Measurements from ENCODE around the gene TCIRG1.
"Not testable (repeated sequence)": the region's sequence is repeated elsewhere in the genome, so short reads cannot be mapped to it uniquely, and the experiment has no call there.

The TCIRG1 gene, protein sequence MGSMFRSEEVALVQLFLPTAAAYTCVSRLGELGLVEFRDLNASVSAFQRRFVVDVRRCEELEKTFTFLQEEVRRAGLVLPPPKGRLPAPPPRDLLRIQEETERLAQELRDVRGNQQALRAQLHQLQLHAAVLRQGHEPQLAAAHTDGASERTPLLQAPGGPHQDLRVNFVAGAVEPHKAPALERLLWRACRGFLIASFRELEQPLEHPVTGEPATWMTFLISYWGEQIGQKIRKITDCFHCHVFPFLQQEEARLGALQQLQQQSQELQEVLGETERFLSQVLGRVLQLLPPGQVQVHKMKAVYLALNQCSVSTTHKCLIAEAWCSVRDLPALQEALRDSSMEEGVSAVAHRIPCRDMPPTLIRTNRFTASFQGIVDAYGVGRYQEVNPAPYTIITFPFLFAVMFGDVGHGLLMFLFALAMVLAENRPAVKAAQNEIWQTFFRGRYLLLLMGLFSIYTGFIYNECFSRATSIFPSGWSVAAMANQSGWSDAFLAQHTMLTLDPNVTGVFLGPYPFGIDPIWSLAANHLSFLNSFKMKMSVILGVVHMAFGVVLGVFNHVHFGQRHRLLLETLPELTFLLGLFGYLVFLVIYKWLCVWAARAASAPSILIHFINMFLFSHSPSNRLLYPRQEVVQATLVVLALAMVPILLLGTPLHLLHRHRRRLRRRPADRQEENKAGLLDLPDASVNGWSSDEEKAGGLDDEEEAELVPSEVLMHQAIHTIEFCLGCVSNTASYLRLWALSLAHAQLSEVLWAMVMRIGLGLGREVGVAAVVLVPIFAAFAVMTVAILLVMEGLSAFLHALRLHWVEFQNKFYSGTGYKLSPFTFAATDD

DNA sequence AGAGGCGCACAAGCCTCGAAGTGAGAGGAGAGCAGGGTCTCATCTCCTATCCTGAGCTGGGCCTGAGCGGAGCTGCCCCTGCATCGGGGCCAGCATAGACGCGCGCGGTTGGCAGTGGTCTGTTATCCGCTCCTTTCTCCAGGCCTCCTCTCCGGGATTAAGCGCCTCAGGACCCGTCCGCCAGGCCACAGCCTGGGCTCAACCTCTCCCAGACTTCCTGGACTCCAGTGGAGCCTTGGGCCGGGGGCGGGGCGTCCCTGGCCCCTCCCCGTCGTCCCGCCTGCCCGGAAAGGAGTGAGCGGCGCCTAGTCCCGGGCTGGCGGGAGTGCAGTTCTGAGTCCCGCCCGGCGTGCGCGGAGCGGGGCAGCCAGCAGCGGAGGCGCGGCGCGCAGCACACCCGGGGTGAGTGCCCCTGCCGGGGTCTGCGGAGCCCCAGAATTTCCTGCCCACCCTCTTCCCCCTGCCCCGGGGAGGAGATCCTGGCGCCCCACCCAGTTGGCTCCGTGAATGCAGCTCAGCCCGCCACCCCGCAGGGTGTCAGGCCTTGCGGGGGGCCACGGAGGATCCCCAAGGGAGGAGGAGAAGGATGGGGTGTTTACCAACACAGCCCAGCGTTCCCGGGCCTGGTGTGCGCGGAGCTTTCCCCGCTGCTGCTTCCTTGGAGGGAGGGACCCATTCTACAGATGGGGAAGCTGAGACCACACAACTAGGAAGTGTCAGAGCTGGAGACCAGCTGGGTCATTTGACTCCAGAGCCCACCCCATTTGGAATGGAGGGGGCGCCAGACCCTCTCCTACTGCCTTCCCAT lies at the start of gene TCIRG1:
Gene TCIRG1 (plus strand): TSS at position 308 of the 808 bp plus-strand sequence. CDS start 2,247 bp downstream, outside the sequence.
- DNase-seq (ENCODE audit: low spot score), result peak; percentile 65

DNA sequence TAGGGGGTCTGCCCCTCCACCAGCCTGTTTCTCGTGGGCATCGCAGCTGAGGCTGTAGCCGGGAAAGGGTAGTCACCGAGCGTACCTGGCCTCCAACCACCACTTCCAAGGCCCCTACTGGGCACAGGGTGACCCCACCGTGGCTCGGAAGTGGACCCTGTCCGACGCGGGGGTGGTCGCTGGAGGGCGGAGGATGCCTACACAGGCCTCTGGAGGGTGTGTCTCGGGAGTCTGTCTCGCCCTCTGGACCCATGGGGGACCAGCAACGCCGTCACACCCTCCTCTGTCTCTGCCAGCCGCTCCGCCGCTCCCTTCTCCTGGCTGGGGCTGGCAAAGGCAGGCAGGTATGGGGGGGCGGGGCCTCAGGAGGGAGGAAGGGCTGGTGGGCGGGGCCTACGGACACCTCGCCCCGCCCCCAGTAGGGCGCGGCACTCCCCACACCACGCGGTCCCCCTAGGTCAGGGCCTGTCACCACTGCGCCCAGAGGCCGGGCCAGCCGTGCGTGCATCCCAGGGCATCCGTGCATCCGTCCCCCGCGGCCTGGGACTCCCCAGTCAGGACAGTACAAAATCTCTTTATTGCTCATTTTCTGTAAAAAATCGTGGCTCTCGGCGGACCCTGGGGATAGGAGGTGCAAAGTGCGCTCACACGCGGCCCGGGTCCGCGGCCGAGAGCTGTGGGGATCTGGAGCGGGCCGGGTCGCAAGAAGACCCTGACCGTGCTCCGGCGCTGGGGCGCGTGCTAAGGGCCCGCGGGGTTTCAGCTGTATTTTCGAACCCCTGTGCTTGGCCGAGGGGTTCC lies 48.1 kb upstream of the TCIRG1 start:
- DNase-seq (ENCODE audit: low spot score), result not testable (repeated sequence)

DNA sequence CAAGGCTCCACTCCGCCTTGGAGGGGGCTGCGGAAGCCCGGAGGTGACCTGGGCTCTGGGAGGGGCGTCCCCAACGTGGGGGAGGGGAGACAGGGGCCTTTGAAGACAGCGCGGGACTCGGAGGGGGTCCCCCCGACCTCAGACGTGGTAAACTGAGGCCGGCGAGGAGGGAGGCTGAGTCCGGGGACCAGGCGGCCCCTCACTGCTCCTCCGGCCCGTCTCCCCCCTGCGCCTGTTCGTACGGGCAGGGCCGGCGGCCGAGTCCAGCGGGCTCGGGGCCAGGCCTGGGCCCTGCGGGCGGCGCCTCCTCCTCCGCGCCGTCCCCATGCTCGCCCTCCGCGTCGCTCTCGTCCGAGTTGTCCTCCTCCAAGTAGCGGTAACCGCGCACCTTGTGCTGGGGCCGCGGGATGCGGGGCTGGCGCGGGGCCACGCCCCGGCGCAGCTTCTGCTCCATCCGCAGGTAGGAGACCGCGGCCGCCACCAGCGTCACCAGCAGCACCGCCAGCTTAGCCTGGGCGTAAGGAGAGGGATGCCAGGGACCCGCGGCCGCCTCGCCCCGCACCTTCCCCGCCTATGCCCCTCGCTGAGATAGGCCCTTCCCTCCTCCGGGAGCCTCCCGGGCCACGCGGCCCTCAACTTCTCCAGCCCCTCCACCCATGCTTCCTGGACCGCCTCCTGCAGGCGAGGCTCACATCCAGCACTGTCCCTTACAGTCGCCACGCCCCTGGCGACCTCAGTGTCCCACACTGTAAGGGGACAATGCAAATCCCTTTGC lies 47.3 kb upstream of the TCIRG1 start:
- DNase-seq (ENCODE audit: low spot score), result not testable (repeated sequence)

DNA sequence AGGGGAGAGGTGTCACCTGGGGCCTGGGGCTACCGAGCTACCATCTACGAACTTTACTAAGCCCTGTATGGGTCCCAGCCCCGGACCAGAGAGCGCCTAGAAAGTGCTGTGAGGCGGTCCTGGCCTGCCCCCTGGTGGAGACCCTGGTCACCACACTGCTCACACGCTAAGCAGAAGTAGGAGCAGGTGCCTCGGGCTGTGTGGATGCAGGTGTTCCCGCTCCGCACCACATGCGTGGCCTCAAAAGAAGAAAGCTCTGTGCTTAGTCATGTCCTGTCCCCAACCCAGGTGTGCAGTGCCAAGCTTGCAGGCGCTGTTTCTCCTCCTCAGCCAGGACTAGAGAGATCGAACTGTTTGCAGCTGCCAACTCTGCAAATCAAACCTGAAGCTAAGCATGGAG lies 45.0 kb upstream of the TCIRG1 start:
- DNase-seq (ENCODE audit: low spot score), result peak; percentile 40

DNA sequence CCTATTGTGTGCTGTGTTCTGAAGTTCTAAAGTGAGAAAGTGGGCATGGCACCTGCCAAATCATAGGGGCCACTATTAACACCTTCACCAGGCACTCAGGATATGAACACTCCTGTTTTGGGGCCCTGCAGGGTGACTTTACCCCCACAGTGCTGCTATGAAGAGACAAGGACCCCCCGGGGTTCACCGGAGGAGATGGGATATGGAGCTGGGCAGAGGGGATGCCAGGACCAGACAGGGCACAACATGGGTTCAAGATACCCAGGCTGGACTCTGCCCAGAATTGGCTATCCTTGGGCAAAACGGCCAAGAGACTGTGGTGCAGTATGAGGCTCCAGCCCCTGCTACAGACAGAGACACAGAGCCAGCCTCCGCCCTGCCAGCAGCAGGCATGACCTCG lies 44.4 kb upstream of the TCIRG1 start:
- not testable (repeated sequence) for DNase-seq (ENCODE audit: low spot score)

DNA sequence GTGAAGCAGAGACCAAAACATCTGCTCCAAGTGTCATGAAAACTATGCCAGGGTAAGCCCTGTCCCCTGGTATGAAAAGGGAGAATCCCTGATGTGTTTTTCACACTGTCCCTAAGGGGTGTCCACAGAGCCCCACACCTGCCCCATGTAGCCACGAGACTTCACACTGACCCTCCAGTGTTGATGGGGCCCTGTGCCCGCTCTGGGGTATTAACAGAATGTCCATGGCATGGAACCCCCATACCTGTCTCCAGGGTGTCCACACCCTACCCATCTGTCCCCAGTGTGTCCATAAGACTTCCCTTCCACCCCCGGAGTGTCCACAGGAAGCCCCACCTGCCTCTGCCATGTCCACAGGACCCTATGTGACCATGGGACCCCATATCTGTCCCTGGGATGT lies 43.7 kb upstream of the TCIRG1 start:
- not testable (repeated sequence) for DNase-seq (ENCODE audit: low spot score)

DNA sequence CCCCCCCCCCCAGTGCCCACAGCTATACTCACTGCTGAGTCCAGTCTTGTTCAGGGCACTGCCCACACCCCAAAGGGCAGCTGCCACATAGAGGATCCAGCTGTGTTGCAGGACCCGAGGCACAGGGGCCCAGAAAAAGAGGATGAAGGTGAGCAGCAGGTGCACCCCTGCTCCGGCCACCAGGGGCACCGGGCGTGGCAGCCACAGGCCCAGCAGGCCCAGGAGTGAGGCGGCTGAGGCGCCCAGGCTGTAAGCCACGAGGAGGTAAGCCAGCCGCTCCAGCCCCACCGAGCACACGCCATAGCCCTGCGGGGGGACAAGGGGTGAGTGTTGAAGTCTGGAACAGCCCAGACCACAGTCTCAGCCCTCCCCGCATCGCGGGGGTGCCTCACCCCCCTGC lies 43.2 kb upstream of the TCIRG1 start:
- not testable (repeated sequence) for DNase-seq (ENCODE audit: low spot score)

DNA sequence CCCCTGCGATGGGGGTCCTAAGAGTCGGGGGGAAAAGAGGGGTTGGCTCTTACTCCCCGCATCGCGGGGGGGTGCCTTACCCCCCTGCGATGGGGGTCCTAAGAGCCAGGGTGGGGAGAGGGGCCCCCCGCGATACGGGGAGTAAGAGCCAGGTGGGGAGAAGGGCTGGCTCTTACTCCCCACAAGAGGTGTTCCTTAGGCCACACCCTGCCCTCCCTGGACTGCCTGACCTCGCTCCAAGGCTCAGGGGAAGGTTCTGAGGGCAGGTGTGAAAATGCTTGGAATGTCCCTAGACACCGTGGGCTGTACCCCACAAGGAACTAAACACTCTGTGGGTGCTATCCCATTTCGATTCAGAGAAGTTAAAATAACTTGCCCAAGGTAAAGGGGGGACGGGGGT lies 42.8 kb upstream of the TCIRG1 start:
- DNase-seq (ENCODE audit: low spot score), result no peak

DNA sequence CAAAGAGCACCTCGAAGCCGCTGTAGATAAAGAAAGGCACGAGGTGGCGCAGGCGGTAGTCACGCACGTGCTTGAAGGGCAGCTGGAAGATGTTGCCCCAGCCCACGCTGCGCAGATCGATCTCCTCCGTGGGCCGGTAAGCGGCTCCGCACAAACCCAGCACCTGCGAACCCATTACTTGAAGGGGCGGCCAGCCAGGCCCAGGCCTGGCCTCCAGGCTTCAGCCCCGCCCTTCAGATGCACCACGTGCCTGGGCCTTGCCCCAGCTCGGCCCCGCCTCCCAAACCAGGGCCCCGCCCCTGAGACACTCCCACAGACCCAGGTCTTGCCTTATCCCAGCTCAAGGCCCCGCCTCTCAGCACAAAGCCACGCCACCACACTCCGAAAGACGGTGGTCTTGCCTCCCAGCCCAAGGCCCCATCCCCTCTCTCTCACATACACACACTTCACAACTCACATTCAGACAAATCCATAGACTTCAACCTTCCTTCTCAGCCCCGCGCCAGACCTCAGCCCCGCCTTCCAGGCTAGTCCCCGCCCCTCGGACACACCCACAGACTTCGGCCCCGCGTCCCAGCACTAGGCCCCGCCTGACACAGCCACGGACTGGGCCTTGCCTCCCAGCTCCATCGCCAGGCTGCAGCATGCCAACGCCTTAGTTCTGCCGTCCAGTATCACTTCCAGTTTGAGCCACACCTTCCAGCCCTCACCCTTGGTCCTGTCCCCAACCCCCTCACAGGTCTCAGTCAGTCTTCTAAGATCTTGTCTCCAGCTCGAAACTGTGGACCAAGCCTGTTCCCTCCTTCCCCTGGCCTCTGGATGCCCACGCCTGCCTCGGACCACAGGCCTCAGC lies 42.0 kb upstream of the TCIRG1 start:
- DNase-seq (ENCODE audit: low spot score), result peak; percentile 12

DNA sequence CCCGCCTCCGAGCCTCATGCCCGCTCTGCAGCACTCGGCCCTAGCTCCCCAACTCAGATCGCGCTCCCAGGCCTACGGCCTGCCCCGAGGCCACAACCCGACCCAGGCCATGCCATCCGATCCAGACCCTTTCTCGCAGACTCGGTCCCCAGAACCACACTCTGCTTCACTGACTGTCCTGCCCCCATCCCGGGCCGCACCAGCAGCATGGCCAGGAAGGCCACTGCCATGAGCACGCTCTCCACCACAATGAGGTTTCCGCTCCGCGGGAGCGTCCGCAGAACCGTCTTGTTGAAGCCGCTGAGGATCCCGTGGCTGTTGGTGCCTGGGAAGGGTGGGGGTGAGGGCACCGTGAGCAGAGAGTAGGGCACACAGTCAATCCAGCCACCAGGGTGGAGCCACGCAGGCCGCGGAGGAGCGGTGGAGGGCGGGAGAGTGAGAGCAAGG lies 41.3 kb upstream of the TCIRG1 start:
- DNase-seq (ENCODE audit: low spot score), result no peak

DNA sequence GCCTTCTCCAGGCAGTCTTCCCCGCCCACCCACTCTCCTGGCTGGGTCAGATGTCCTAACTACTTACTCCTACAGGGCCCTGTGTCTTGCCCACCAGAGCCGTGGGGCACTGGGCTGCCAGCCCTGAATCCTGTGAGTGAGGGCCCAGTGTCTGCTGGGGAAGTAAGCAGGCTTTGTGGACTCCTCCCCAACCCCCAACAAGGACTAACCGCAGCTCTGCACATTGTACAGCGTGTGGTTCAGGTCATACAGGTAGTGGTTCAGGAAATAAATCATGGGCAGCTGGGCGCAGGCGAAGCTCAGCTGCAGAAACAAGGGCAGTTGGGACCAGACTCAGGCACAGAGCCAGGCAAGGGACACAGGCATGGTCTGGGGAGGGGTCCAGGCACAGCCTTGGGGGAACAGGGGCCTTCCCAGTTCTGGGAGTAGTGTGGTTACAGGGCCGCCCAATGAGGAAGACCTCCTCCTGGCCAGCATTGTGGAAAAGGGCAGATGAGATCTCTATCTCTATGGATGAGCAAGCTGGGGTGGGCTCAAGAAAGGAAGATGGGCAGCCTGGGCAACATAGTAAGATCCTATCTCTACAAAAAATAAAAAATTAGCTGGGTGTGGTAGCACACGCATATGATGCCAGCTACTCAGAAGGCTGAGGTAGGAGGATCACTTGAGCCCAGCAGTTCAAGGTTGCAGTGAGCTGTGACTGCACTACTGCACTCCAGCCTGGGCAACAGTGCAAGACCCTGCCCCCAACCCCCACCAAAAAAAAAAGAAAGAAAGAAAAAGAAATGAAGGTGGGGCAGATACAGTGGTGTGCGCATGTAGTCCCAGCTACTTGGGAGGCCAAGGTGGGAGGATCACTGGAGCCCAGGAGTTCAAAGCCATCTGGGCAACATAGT lies 40.4 kb upstream of the TCIRG1 start:
- DNase-seq (ENCODE audit: low spot score), result no peak

DNA sequence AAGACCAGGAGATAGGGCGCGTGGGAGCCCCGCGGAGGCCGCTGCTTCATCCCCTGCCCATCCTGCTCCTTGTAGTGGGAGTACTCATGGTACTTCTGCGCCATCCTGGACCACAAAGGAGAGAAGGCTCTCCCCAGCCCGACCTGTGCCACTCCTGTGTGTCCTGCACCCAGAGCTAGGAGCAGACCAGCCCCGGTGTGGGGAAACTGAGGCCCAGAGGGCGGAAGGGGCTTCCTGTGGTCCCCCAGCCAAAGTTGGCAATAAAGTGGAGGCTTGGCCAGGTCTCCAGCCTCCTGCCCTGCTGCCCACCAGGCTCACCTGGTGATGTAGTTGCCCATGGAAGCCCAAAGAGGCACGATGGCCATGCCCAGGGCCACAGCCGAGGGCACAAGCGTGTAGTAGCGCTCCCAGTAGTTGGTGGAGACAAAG lies 39.6 kb upstream of the TCIRG1 start:
- no peak for DNase-seq (ENCODE audit: low spot score)

DNA sequence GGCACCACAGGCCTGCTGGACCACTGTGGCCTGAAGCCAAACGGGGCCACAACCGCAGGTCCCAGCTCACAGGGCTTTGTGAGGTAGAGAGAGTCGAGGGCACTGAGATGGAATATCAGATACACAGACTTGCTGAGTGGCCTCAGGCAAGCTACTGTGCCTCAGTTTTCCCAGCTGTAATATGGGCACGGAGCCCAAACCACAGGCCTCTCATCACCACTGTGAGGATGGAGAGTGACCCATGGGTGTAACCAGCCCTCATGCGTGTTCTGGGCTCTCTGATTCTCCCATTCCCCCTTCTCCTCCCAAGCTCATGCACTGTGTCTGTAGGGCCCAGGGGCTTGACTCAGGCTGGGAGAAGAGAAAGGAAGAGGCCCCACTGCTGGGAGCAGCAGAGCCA lies 39.1 kb upstream of the TCIRG1 start:
- no peak for DNase-seq (ENCODE audit: low spot score)

DNA sequence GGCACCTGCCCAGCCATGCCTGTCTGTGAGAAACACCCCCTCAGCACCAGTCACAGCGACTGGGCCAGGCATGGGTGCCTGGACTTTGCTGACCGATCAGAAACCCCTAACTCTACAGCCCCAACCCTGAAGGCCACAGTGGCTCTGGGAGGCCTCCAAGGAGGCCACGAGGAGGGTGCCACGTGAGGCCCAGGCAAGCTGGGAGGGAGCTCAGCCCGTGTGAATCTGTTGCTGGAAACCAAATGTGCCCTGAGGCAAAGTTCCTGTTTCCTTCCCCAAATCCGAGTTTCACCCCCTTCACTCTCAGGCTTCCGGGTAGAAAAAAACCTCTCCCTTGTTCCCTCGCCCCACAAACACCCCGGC lies 36.3 kb upstream of the TCIRG1 start:
- DNase-seq (ENCODE audit: low spot score), result no peak

DNA sequence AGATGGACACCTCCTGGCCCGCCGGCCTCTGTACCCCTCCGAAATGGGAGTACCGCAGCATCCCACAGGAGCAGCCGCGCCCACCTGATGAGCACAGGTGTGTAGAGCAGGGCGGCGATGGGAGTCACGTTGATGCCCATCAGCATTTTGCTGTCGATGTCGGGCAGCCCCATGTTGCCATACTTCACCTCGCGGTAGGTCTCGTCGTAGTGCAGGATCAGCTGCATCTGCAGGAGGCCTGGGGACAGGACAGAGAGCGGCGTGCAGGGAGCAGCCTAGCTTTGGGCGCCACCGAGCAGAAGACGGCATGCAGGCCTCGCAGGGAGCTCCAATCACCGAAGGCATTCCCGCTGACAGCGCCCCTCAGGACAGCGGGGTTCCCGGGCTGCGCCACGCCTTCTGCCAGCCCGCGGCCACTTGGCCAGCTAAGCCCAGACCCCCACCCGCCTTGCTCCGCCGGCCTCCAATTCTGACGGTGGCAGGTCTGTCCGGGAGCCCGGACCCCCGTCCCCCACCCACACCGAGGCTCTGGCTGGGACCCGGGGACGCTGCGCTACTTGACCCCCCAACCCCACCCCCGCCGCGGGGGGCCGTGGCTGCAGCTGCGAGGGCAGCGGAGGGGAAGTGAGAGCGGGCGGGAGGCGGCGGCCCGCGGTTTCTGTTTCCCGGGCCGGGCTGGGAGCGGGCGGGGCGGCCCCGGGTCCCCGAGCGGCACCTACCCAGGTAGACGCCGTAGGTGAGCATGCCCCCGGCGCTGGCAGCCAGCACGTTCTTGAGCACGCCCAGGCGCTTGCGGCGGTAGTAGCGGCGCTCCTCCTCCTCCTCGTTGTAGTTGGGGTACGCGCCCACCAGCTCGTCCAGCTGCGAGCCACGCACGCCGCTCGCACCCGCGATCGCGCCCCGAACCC lies 35.6 kb upstream of the TCIRG1 start:
- no peak for DNase-seq (ENCODE audit: low spot score)

DNA sequence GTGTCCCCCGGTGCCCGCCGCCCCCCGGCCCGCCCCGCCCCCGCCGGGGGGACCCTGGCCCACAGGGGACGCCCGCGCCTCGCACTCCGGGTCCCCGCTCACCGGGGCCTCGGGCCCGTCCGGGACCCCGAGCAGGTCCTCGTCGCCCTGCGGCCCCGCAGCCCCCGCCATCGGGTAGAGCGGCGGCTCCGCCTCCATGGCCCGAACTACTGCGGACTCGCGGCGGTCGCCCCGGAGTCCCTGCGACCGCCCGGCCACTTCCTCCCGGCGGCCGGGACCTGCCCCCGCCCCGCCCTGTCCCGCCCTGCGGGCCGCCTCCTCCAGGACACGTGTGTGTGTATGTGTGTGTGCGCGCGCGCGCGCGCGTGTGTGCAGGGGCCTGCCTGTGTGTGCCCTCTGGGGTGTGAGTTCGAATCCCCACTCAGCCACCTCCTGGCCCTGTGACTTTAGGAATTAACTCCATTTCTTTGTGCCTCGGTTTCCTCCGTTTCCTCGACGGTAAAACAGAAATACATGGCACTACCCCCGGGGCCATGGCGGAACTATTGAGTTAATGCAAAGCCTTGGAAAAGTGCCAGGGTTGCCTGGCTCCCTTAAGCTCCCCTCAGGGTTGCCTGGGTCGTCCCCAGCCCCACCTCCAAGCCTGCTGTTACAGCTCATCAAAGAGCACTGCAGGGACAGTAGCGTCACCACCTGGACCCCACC lies 34.8 kb upstream of the TCIRG1 start, which contains the start of gene UNC93B1:
Gene UNC93B1 (minus strand): TSS at position 252 of the 705 bp plus-strand sequence. CDS start 54 bp downstream, at position 198.
- DNase-seq (ENCODE audit: low spot score), result peak; percentile 83

Data from activated CD4-positive, alpha-beta T cell treated with anti-CD3 and anti-CD28 coated beads, Interleukin-2, Interleukin-4, amounts not matched to agents 100 ng/mL and 50 ng/mL, durations not matched to agents 16 hours and 8 hours (primary cell).